ENCODE data around the gene MYBPC1.

GRCh38 chr12:101655393-101655792, 60.6 kb downstream of the MYBPC1 start:
- TF ChIP-seq CTCF (IDR thresholded peaks at IDR 0.05), result no peak
- no peak for TF ChIP-seq ZBTB33 (IDR thresholded peaks at IDR 0.05; ENCODE audit: borderline replicate concordance, low read depth)
- no peak for TF ChIP-seq JUND (IDR thresholded peaks at IDR 0.05)
- TF ChIP-seq REST (IDR thresholded peaks at IDR 0.05; ENCODE audit: low read depth, low read length), result no peak
- no peak for TF ChIP-seq EZH2phosphoT487 (IDR thresholded peaks at IDR 0.05; ENCODE audit: borderline replicate concordance, low read depth)
- TF ChIP-seq USF2 (IDR thresholded peaks at IDR 0.05; ENCODE audit: borderline replicate concordance, low read depth, low read length), result no peak
- no peak for TF ChIP-seq SMC3 (IDR thresholded peaks at IDR 0.05; ENCODE audit: low read depth, low read length)

All from SK-N-SH (cell line).